Measurements from ENCODE around the gene ACAD8.

The ACAD8 gene

DNA sequence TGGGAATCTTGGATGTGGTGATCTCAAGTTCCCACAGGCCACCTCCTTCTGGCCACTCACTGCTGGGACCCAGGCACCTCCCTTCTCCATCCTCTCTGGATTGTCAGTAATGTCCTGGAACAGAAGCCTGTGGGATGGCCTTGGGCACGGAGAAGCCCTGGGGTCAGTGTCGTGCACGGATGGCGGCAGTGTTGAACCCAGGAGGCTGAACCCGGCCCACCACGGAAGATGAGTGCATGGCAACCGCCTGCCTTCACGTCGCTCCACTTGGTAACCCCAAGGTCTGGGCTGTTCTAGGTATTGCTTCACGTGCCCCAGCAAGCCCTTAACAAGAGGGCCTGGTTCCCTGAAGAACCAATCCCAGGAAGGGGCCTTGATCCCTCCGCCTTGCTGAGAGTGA lies 7.3 kb upstream of the ACAD8 start:
- TF ChIP-seq, protein P1, sequence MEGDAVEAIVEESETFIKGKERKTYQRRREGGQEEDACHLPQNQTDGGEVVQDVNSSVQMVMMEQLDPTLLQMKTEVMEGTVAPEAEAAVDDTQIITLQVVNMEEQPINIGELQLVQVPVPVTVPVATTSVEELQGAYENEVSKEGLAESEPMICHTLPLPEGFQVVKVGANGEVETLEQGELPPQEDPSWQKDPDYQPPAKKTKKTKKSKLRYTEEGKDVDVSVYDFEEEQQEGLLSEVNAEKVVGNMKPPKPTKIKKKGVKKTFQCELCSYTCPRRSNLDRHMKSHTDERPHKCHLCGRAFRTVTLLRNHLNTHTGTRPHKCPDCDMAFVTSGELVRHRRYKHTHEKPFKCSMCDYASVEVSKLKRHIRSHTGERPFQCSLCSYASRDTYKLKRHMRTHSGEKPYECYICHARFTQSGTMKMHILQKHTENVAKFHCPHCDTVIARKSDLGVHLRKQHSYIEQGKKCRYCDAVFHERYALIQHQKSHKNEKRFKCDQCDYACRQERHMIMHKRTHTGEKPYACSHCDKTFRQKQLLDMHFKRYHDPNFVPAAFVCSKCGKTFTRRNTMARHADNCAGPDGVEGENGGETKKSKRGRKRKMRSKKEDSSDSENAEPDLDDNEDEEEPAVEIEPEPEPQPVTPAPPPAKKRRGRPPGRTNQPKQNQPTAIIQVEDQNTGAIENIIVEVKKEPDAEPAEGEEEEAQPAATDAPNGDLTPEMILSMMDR (IDR thresholded peaks at IDR 0.05; ENCODE audit: control insufficient read depth, insufficient read depth, low read depth, low read length, missing control alignments), result no peak
- H3K4me3 ChIP-seq (ENCODE audit: control insufficient read depth, low read depth, low read length), result no peak overlapping the region
- no peak for DNase-seq (ENCODE audit: low read depth)

DNA sequence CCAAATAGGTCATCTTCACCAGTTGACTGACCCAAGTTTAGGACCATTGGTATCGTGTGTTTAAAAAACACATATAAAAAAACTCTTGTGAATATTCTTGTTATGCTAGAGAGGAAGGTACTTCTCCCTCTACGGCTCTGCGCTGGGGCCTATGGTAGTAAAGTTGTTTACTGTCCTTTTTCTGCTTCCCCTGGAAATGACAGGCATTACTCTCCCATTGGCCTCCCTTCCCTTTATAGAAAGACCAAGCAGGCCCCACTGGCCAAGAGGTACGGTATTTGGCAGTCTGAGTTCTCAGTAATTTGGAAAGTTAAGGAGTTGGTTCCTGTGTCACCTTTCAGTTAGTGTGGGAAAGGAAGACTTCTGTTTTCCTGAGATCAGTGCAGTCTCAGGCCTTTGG lies 6.7 kb upstream of the ACAD8 start:
- no peak overlapping the region for H3K4me3 ChIP-seq (ENCODE audit: control insufficient read depth, low read depth, low read length)
- TF ChIP-seq, protein P1 (IDR thresholded peaks at IDR 0.05; ENCODE audit: control insufficient read depth, insufficient read depth, low read depth, low read length, missing control alignments), result no peak

DNA sequence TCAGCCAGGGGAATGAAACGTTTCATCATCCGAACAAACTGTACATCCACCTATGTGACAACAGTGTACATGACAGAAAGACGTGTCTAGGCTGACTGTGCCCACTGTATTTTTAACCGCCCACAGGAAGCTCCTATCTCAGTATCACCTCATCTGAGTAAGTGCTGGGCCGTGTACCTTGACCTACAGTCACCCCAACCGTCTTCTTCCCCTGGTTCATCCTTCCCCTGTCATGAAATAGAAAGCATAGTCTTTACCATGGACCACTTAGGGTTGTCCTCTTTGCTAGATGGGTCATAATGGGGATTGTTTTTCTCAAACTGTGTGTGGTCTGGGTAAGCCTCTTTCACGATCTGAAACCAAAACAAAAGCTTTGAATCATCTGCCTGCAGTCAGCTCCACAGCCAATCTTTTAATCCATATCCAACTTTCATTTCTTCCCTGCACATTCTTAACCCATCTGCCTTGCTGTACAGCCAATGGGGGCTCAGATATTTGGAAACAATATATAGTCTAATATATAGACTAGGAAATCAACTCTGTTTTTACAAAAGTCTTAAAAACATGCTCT lies 4.4 kb upstream of the ACAD8 start:
- no peak for DNase-seq (ENCODE audit: low read depth)
- no peak overlapping the region for H3K4me3 ChIP-seq (ENCODE audit: control insufficient read depth, low read depth, low read length)
- TF ChIP-seq, protein P1 (IDR thresholded peaks at IDR 0.05; ENCODE audit: control insufficient read depth, insufficient read depth, low read depth, low read length, missing control alignments), result no peak

More for the DNA sequence above, 6.7 kb upstream of the ACAD8 start:
- no peak for DNase-seq (ENCODE audit: low read depth)

DNA sequence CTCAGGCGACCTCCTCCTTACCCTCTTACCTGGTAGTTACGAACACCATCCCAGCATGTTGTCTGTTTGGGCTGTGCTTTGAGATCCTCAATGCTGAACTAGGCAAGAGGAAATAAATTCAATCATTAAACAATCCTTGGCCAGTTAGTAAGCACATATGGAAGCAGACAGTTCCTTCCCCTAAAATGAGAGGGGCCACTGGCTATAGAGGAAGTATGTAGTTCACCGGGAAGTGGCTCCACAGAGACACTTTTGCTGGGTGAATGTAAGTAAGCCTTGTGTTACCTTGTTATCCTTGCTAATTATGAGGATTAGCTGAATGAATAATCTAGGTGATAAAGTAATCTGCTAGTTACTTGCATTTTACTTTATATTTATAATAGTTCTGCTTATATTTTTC lies 3.1 kb upstream of the ACAD8 start:
- no peak for DNase-seq (ENCODE audit: low read depth)
- H3K4me3 ChIP-seq (ENCODE audit: control insufficient read depth, low read depth, low read length), result no peak overlapping the region
- TF ChIP-seq, protein P1 (IDR thresholded peaks at IDR 0.05; ENCODE audit: control insufficient read depth, insufficient read depth, low read depth, low read length, missing control alignments), result no peak

DNA sequence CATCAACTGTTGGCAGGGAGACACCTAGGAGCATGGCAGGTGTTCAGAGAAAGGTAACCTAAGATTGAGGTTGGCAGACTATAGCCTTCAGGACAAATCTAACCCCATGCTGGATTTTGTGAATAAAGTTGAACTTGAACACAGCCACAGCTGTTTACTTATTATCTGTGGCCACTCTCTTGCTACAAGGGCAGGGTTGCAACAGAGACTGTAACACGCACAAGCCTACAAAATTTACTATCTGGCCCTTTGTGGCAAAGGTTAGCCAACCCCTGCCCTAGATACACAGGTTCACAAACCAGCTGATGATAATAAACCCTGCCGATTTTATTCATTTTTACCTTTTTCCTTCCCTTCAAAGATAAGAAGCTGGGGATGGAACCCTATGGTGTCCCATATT lies 2.7 kb upstream of the ACAD8 start:
- DNase-seq (ENCODE audit: low read depth), result no peak
- TF ChIP-seq, protein P1 (IDR thresholded peaks at IDR 0.05; ENCODE audit: control insufficient read depth, insufficient read depth, low read depth, low read length, missing control alignments), result no peak
- no peak overlapping the region for H3K4me3 ChIP-seq (ENCODE audit: control insufficient read depth, low read depth, low read length)

DNA sequence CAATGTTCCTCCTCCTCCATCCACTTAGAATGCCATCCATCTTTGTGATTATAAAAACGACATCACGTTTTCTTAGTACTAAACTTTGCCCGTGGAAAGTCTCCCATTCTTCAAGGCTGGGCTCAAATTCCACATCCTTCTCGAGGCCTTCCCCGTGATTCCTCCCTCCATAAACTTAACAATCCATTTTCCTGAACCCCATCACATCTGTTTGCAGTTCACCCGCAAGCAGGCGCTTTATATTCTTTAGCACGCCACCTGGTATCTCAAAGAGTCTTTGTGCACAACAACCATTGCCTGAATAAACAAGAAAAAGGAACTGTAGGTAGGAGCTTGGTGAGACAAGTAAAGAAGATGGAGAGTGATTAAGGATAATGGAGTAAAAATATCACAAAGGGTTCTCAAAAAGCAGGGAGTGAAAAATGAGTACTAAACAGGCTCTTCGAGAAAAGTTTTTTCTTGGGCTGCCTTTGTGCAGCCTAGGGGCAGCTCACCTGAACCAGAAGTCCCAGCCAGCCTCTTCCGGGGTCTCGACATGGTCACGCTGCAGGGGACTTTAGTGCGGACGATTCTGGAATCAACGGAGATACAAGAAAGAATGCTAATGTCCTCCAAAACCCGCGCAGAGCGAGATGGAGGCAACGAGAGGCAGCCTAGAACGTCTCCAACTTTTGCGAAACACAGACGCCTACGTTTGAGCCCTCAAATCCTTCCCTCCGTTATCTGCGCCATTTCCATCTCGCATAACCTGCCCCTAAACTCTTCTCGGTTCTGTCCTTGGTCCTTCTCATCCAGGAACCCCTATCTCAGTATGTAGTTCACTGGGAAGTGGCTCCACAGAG lies 801 bp upstream of the ACAD8 start:
- DNase-seq (ENCODE audit: low read depth), result peak; percentile 17
- TF ChIP-seq, protein P1 (IDR thresholded peaks at IDR 0.05; ENCODE audit: control insufficient read depth, insufficient read depth, low read depth, low read length, missing control alignments), result no peak
- peak overlapping the region; percentile 98 for H3K4me3 ChIP-seq (ENCODE audit: control insufficient read depth, low read depth, low read length)

All from AG09309 (cell line).